Astrocyte (in vitro differentiated cells and primary cell): ENCODE data around the gene LTB4R. TPM values are rescaled to one million over a fixed set of nuclear protein-coding genes. Genes with fewer than 3 reads are reported as not detected.

Source experiments
- DNase-seq: peaks from one replicate; pipeline ENCODE4 v3.0.0-alpha.2; 2010; ENCODE audit warnings: low read depth
- FAIRE-seq: peaks from 2 replicates; lab custom pipeline; 2011; peaks lifted over from hg19 to GRCh38; lab: Jason Lieb, UNC
- H2AFZ ChIP-seq: 2 replicates; pipeline ENCODE4 v1.6.0; 2012; ENCODE audit warnings: low read depth, low read length, inconsistent platforms
- H3K27ac ChIP-seq: 2 replicates; pipeline ENCODE4 v1.5.1; 2011; ENCODE audit warnings: low read depth, low read length, inconsistent platforms
- H3K27me3 ChIP-seq: 2 replicates; pipeline ENCODE4 v1.6.0; 2011; ENCODE audit warnings: low read length, inconsistent platforms; ENCODE audit not compliant: insufficient read depth
- H3K36me3 ChIP-seq: 2 replicates; pipeline ENCODE4 v1.5.1; 2011; ENCODE audit warnings: low read length, inconsistent platforms; ENCODE audit not compliant: insufficient read depth
- H3K4me1 ChIP-seq: 2 replicates; pipeline ENCODE4 v1.5.1; 2011; ENCODE audit warnings: low read length, inconsistent platforms; ENCODE audit not compliant: insufficient read depth
- H3K4me2 ChIP-seq: 2 replicates; pipeline ENCODE4 v1.6.0; 2012; ENCODE audit warnings: low read length, inconsistent platforms
- H3K4me3 ChIP-seq: 2 replicates; pipeline ENCODE4 v1.5.1; 2011; ENCODE audit warnings: low read depth, mild to moderate bottlenecking, low read length, inconsistent platforms; ENCODE audit not compliant: insufficient read depth
- H3K79me2 ChIP-seq: 2 replicates; pipeline ENCODE4 v1.6.0; 2012; ENCODE audit warnings: mild to moderate bottlenecking, low read length, inconsistent platforms; ENCODE audit not compliant: insufficient read depth
- H3K9ac ChIP-seq: 2 replicates; pipeline ENCODE4 v1.6.0; 2012; ENCODE audit warnings: mild to moderate bottlenecking, low read length, inconsistent platforms
- H3K9me3 ChIP-seq: 2 replicates; pipeline ENCODE4 v1.5.1; 2012; ENCODE audit warnings: low read depth, mild to moderate bottlenecking, low read length, inconsistent platforms; ENCODE audit not compliant: insufficient read depth
- H4K20me1 ChIP-seq: 2 replicates; pipeline ENCODE4 v1.6.0; 2012; ENCODE audit warnings: low read length, inconsistent platforms; ENCODE audit not compliant: insufficient read depth
- H3K27ac Mint-ChIP-seq: one replicate; pipeline ENCODE4 v1.8.0; 2021; ENCODE audit warnings: mild to moderate bottlenecking, mixed read lengths; ENCODE audit not compliant: unreplicated experiment
- H3K27me3 Mint-ChIP-seq: one replicate; pipeline ENCODE4 v1.8.0; 2021; ENCODE audit warnings: low read depth, mixed read lengths; ENCODE audit not compliant: unreplicated experiment
- H3K36me3 Mint-ChIP-seq: one replicate; pipeline ENCODE4 v1.8.0; 2021; ENCODE audit warnings: low read depth, mixed read lengths; ENCODE audit not compliant: unreplicated experiment
- H3K4me1 Mint-ChIP-seq: one replicate; pipeline ENCODE4 v1.8.0; 2021; ENCODE audit warnings: low read depth, mixed read lengths; ENCODE audit not compliant: unreplicated experiment
- H3K4me3 Mint-ChIP-seq: one replicate; pipeline ENCODE4 v1.8.0; 2021; ENCODE audit warnings: mild to moderate bottlenecking, moderate library complexity, mixed read lengths; ENCODE audit not compliant: unreplicated experiment
- H3K9me3 Mint-ChIP-seq: one replicate; pipeline ENCODE4 v1.8.0; 2021; ENCODE audit warnings: mild to moderate bottlenecking, mixed read lengths; ENCODE audit not compliant: unreplicated experiment
- EZH2 ChIP-seq: IDR thresholded peaks from 2 replicates; pipeline ENCODE4 v1.6.1; 2012; ENCODE audit warnings: mild to moderate bottlenecking, low read length, inconsistent platforms; ENCODE audit not compliant: insufficient read depth
- total RNA-seq: library from RNA; stranded (reverse); gene quantifications from 2 replicates; pipeline ENCODE4 v1.2.1, GENCODE V29; 2021
- TF ChIP-seq, protein P1 (sequence below): IDR thresholded peaks from 2 replicates; pipeline ENCODE4 v1.5.1; 2011; ENCODE audit warnings: low read depth, mild to moderate bottlenecking, inconsistent platforms, low read length, moderate library complexity; ENCODE audit not compliant: insufficient read depth

Gene LTB4R
- total RNA-seq, 1 donor from 2014 or later = 5.5 TPM

DNA sequence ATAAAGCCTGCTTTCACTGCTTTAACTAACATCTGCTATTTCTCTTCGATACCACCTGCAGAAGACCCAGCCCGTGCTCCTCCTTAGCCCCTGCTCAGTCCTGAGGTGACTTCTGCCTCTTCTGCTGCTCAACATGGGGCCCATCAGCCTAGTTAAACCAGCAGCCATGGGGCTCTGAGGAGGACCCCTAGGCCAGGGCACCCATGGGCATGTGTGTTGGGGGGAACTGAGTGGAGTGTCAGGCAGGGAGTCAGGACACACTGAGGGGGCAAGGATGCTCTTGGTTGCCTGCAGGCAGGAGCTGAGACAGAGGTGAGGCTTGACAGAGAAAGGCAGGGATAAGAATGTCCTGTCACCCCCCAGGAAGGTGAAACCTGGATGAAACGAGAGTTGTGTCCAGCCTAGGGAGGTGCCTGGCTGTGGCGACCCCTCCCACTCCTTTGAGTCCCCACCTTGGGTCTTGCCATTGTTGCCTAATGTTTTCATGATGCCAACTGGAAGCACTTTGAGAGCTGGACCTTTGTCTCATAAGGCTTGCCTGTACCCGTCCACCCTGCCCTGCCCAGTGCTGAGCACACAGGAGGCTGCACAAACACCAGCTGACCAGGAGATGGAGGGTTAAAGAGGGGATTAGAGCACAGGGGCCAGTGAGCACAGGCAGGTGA, 27.4 kb upstream of the LTB4R start:
- FAIRE-seq = no peak
- TF ChIP-seq EZH2 = no peak
- TF ChIP-seq, protein P1, sequence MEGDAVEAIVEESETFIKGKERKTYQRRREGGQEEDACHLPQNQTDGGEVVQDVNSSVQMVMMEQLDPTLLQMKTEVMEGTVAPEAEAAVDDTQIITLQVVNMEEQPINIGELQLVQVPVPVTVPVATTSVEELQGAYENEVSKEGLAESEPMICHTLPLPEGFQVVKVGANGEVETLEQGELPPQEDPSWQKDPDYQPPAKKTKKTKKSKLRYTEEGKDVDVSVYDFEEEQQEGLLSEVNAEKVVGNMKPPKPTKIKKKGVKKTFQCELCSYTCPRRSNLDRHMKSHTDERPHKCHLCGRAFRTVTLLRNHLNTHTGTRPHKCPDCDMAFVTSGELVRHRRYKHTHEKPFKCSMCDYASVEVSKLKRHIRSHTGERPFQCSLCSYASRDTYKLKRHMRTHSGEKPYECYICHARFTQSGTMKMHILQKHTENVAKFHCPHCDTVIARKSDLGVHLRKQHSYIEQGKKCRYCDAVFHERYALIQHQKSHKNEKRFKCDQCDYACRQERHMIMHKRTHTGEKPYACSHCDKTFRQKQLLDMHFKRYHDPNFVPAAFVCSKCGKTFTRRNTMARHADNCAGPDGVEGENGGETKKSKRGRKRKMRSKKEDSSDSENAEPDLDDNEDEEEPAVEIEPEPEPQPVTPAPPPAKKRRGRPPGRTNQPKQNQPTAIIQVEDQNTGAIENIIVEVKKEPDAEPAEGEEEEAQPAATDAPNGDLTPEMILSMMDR = no peak
- peaks cover 10% of the 10 kb centered on the region for H3K36me3 Mint-ChIP-seq

GRCh38 chr14:24284501-24285035, 26.7 kb upstream of the LTB4R start:
- Mint-ChIP-seq H3K36me3 (peaks cover 7% of the 10 kb centered on the region), H3K4me1 (peaks cover 10% of the 10 kb centered on the region), H3K27ac (no peak overlapping the region), H3K4me3 (no peak overlapping the region), H3K27me3 (no peaks in the 10 kb centered on the region), H3K9me3 (no peaks in the 10 kb centered on the region)
- no peak for TF ChIP-seq EZH2
- TF ChIP-seq, protein P1 = no peak
- no peak overlapping the region for H3K4me3 ChIP-seq
- H3K9me3 ChIP-seq = no peaks in the 10 kb centered on the region
- H3K4me2 ChIP-seq = no peak overlapping the region
- no peak overlapping the region for H3K9ac ChIP-seq
- H3K27me3 ChIP-seq = no peaks in the 10 kb centered on the region
- no peak overlapping the region for H2AFZ ChIP-seq
- peaks cover 12% of the 10 kb centered on the region for H4K20me1 ChIP-seq
- FAIRE-seq (no peak), DNase-seq (no peak)
- H3K79me2 ChIP-seq = no peaks in the 10 kb centered on the region
- no peak overlapping the region for H3K27ac ChIP-seq
- H3K4me1 ChIP-seq = no peaks in the 10 kb centered on the region
- H3K36me3 ChIP-seq = peaks cover 2% of the 10 kb centered on the region

More for the DNA sequence above, 27.4 kb upstream of the LTB4R start:
- no peak overlapping the region for H3K9ac ChIP-seq
- no peak overlapping the region for H3K27ac Mint-ChIP-seq
- peaks cover 12% of the 10 kb centered on the region for H3K4me1 Mint-ChIP-seq
- no peak overlapping the region for H2AFZ ChIP-seq
- H3K4me1 ChIP-seq = no peaks in the 10 kb centered on the region
- H3K9me3 ChIP-seq = no peaks in the 10 kb centered on the region
- peaks cover 12% of the 10 kb centered on the region for H4K20me1 ChIP-seq
- H3K4me3 Mint-ChIP-seq = no peak overlapping the region
- H3K27me3 Mint-ChIP-seq = no peaks in the 10 kb centered on the region
- no peaks in the 10 kb centered on the region for H3K36me3 ChIP-seq
- H3K4me3 ChIP-seq = no peak overlapping the region
- DNase-seq = no peak
- H3K4me2 ChIP-seq = no peak overlapping the region
- no peaks in the 10 kb centered on the region for H3K79me2 ChIP-seq
- H3K27ac ChIP-seq = no peak overlapping the region
- no peaks in the 10 kb centered on the region for H3K9me3 Mint-ChIP-seq
- no peaks in the 10 kb centered on the region for H3K27me3 ChIP-seq

DNA sequence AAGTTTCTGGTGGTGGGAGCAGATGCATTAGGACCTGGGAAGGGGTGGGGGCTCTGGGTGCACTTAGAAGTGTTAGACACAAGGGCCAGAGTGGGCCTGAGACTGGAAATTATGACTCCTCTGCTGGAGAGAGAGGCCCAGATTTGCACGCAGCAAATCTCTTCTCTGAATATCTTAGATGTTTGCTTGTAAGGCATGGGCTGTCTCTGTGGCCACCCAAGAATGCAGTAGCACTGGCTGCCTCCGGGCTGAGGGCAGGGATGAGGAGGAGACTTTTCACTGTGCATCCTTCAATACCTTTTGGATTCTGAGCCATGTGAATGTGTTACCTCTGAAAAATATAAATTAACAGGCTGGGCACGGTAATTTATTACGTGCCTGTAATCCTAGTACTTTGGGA, 26.0 kb upstream of the LTB4R start:
- Histone ChIP-seq H3K4me3 (no peak overlapping the region), H3K79me2 (no peaks in the 10 kb centered on the region), H2AFZ (no peak overlapping the region), H3K9ac (no peak overlapping the region), H3K27me3 (no peaks in the 10 kb centered on the region), H3K9me3 (no peaks in the 10 kb centered on the region), H3K4me2 (no peak overlapping the region), H4K20me1 (peaks cover 12% of the 10 kb centered on the region), H3K36me3 (peaks cover 3% of the 10 kb centered on the region), H3K4me1 (no peaks in the 10 kb centered on the region), H3K27ac (no peak overlapping the region)
- TF ChIP-seq, protein P1 = no peak
- TF ChIP-seq EZH2 = no peak
- Mint-ChIP-seq H3K4me1 (peaks cover 10% of the 10 kb centered on the region), H3K27ac (peak overlapping the region; percentile 2), H3K36me3 (peaks cover 8% of the 10 kb centered on the region), H3K27me3 (no peaks in the 10 kb centered on the region), H3K4me3 (no peak overlapping the region), H3K9me3 (no peaks in the 10 kb centered on the region)
- FAIRE-seq (no peak), DNase-seq (peak; percentile 17)
